MCF 10A (cell line): ENCODE measurements around the gene ZBTB48. TPM values are rescaled to one million over a fixed set of nuclear protein-coding genes. Genes with fewer than 3 reads are reported as not detected.

ENCODE experiments used
- BruUV-seq: library from RNA; stranded (reverse); fragments of 400-500 nt; replicated peaks from 2 replicates; lab custom pipeline; 2021; lab: Mats Ljungman, UMichigan
- CTCF ChIA-PET: fragments of 300-600 bp; sonication (Branson Sonifier 250); formaldehyde crosslinking; extraction: SDS; loops from one replicate; lab custom pipeline; 2021; ENCODE audit warnings: antibody characterized with exemption, inconsistent platforms; lab: Yijun Ruan, JAX
- POLR2A ChIA-PET: fragments of 300-600, 350-650 bp; sonication (Branson Sonifier 250); formaldehyde crosslinking; extraction: SDS; loops from one replicate; lab custom pipeline; 2020; ENCODE audit warnings: antibody characterized with exemption, inconsistent platforms; lab: Yijun Ruan, JAX
- DNase-seq: peaks from one replicate; pipeline ENCODE4 v3.0.0-alpha.2; 2018; ENCODE audit not compliant: unreplicated experiment
- H3K27ac Mint-ChIP-seq: one replicate; pipeline ENCODE4 v1.8.0; 2022; ENCODE audit warnings: mild to moderate bottlenecking, low read depth, mixed read lengths; ENCODE audit not compliant: unreplicated experiment
- H3K27me3 Mint-ChIP-seq: one replicate; pipeline ENCODE4 v1.8.0; 2022; ENCODE audit warnings: mixed read lengths; ENCODE audit not compliant: insufficient read depth, unreplicated experiment
- H3K36me3 Mint-ChIP-seq: one replicate; pipeline ENCODE4 v1.8.0; 2022; ENCODE audit warnings: mild to moderate bottlenecking, moderate library complexity, mixed read lengths; ENCODE audit not compliant: insufficient read depth, unreplicated experiment
- H3K4me1 Mint-ChIP-seq: one replicate; pipeline ENCODE4 v1.8.0; 2022; ENCODE audit warnings: mixed read lengths; ENCODE audit not compliant: insufficient read depth, unreplicated experiment
- H3K4me3 Mint-ChIP-seq: one replicate; pipeline ENCODE4 v1.8.0; 2022; ENCODE audit warnings: mild to moderate bottlenecking, moderate library complexity, mixed read lengths; ENCODE audit not compliant: unreplicated experiment
- H3K9me3 Mint-ChIP-seq: one replicate; pipeline ENCODE4 v1.8.0; 2022; ENCODE audit warnings: mixed read lengths; ENCODE audit not compliant: unreplicated experiment
- intact Hi-C: fragments of 100-400 bp; cut with micrococcal nuclease; formaldehyde crosslinking; loops from 2 replicates; pipeline ENCODE4 v1.14.1; 2022
- total RNA-seq: library from RNA; stranded (reverse); gene quantifications from 2 replicates; pipeline ENCODE4 v1.2.3, GENCODE V29; 2022
- TF ChIP-seq, protein P1 (sequence below): fragments of 200-600 bp; IDR thresholded peaks from one replicate; pipeline ENCODE4 v1.8.0; 2022; ENCODE audit warnings: antibody characterized with exemption, mild to moderate bottlenecking; ENCODE audit not compliant: unreplicated experiment

The ZBTB48 gene
- total RNA-seq, 1 experiment from 2014 or later: 40.6 TPM

DNA sequence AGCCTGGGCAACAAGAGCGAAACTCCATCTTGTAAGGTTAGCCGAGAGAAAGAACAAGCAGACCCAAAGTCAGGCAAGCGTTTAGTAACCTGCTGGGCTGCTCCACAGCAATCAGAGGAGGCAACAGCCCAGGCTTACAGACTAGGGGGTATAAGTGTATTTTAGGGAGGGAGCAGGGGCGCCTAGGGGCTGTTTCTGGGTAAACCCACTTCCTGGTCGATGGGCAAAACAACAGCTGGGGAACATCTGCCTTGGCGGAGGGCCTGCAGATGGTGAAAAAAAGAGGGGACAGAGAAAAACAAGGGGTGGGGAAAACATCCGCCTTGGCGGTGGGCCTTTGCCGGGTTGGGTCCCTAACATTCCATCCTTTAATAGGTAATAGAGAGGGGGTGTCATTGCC lies 19.5 kb upstream of the ZBTB48 start:
- Mint-ChIP-seq H3K9me3 (no peaks in the 10 kb centered on the region), H3K27me3 (no peaks in the 10 kb centered on the region), H3K4me1 (no peaks in the 10 kb centered on the region), H3K4me3 (no peak overlapping the region), H3K27ac (no peak overlapping the region), H3K36me3 (no peaks in the 10 kb centered on the region)
- POLR2A ChIA-PET: no interaction called here
- CTCF ChIA-PET: interaction anchor here (0.6 to 1.0 kb wide), 3 partner anchors 40 to 475 kb away, joined by 3 to 5 read pairs (median 4); no protein-coding TSS in a partner anchor
- DNase-seq: no peak
- BruUV-seq: no TSS peak
- TF ChIP-seq, protein P1, sequence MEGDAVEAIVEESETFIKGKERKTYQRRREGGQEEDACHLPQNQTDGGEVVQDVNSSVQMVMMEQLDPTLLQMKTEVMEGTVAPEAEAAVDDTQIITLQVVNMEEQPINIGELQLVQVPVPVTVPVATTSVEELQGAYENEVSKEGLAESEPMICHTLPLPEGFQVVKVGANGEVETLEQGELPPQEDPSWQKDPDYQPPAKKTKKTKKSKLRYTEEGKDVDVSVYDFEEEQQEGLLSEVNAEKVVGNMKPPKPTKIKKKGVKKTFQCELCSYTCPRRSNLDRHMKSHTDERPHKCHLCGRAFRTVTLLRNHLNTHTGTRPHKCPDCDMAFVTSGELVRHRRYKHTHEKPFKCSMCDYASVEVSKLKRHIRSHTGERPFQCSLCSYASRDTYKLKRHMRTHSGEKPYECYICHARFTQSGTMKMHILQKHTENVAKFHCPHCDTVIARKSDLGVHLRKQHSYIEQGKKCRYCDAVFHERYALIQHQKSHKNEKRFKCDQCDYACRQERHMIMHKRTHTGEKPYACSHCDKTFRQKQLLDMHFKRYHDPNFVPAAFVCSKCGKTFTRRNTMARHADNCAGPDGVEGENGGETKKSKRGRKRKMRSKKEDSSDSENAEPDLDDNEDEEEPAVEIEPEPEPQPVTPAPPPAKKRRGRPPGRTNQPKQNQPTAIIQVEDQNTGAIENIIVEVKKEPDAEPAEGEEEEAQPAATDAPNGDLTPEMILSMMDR: no peak
- intact Hi-C loops: no loop called here

DNA sequence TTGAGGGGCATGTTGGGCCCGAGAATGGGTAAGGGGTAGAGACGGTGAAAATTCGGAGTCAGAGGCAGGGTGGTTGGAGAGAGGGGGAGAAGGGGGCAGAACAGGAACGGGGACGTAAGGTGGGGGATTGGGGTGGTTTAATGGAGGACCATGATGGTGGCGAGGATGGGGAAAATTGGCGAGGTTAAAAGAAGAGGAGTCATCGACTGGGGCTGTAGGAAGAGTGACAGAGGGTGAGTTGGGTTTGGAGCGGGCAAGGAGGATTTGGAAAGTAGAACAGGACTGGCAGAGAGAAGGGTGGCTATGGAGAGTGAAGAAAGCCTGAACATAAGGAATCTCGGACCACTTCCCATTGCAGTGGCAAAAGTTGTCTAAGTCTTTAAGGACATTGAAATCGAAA lies 10.8 kb upstream of the ZBTB48 start:
- TF ChIP-seq, protein P1: no peak
- CTCF ChIA-PET: interaction anchor here (1.3 to 2.1 kb wide), 2 partner anchors 14 to 31 kb away, joined by 5 to 11 read pairs; partner anchors contain the start of genes NOL9 and TAS1R1
- Mint-ChIP-seq H3K27me3 (peaks cover 13% of the 10 kb centered on the region), H3K4me3 (no peak overlapping the region), H3K36me3 (no peaks in the 10 kb centered on the region), H3K27ac (no peak overlapping the region), H3K4me1 (no peaks in the 10 kb centered on the region), H3K9me3 (no peaks in the 10 kb centered on the region)
- no peak for DNase-seq
- POLR2A ChIA-PET: no interaction called here
- intact Hi-C loops: no loop called here
- BruUV-seq: no TSS peak

DNA sequence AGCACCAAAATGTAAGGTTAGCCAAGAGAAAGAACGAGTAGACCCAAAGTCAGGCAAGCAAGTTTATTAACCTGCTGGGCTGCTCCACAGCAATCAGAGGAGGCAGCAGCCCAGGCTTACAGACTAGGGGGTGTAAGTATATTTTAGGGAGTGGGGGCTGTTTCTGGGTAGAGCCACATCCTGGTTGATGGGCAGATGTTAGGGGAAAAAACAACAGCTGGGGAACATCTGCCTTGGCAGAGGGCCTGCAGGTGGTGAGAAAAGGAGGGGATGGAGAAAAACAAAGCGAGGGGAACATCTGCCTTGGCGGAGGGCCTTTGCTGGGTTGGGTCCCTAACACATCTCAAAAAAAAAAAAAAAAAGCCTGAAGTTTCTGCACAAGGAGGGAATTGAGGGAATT lies 9.7 kb upstream of the ZBTB48 start:
- ChIA-PET CTCF (interaction anchor here (1.3 to 3.2 kb wide), 2 partner anchors 15 to 30 kb away, joined by 5 to 8 read pairs; partner anchors contain the start of genes NOL9 and TAS1R1), POLR2A (interaction anchor here (0.5 kb wide), 1 partner anchor 10 kb away, joined by 3 read pairs; the partner anchor contains the start of gene ZBTB48)
- intact Hi-C loops: no loop called here
- TF ChIP-seq, protein P1: no peak
- DNase-seq: no peak
- no peak overlapping the region for H3K27ac Mint-ChIP-seq
- no peak overlapping the region for H3K4me3 Mint-ChIP-seq
- no peaks in the 10 kb centered on the region for H3K4me1 Mint-ChIP-seq
- peaks cover 13% of the 10 kb centered on the region for H3K27me3 Mint-ChIP-seq
- no peaks in the 10 kb centered on the region for H3K9me3 Mint-ChIP-seq
- no peaks in the 10 kb centered on the region for H3K36me3 Mint-ChIP-seq
- BruUV-seq: no TSS peak

DNA sequence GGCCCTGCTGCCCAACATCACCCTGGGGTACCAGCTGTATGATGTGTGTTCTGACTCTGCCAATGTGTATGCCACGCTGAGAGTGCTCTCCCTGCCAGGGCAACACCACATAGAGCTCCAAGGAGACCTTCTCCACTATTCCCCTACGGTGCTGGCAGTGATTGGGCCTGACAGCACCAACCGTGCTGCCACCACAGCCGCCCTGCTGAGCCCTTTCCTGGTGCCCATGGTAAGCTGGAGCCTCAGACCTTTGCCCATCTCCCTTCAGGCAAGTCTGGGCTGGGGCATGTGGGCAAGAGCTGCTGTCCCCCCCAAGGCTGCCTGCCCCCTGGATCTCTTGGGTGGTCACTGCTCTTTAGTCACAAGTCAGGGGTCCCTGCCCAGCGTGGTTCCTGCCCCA lies 8.8 kb upstream of the ZBTB48 start:
- CTCF ChIA-PET: interaction anchor here (0.6 to 3.2 kb wide), 3 partner anchors 16 to 462 kb away, joined by 3 to 8 read pairs (median 6); partner anchors contain the start of genes NOL9 and TAS1R1
- TF ChIP-seq, protein P1: no peak
- no peaks in the 10 kb centered on the region for H3K4me1 Mint-ChIP-seq
- intact Hi-C loops: no loop called here
- H3K27ac Mint-ChIP-seq: no peak overlapping the region
- no peaks in the 10 kb centered on the region for H3K9me3 Mint-ChIP-seq
- H3K27me3 Mint-ChIP-seq: peaks cover 13% of the 10 kb centered on the region
- no peaks in the 10 kb centered on the region for H3K36me3 Mint-ChIP-seq
- no peak overlapping the region for H3K4me3 Mint-ChIP-seq
- no peak for DNase-seq
- no TSS peak for BruUV-seq
- POLR2A ChIA-PET: interaction anchor here (0.6 to 0.7 kb wide), 2 partner anchors 11 to 82 kb away, joined by 4 read pairs; no protein-coding TSS in a partner anchor
